SK-N-SH treated with all-trans-retinoic acid at 6 μM for 48 hours (cell line): ENCODE results near the gene FBXO47.
"Not testable (repeated sequence)": the region's sequence is repeated elsewhere in the genome, so short reads cannot be mapped to it uniquely, and the experiment has no call there.

Source experiments
- ATAC-seq: fragments of 200-7000 bp; cut with Tn5 transposase; 3 replicates; pipeline ENCODE4 v1.9.1; 2020; ENCODE audit warnings: mild to moderate bottlenecking, moderate library complexity
- ARNTL ChIP-seq: fragments of 450-650 bp; formaldehyde crosslinking; IDR thresholded peaks from 2 replicates; pipeline ENCODE4 v1.5.0; 2020; ENCODE audit warnings: low read depth, mild to moderate bottlenecking, moderate library complexity, borderline replicate concordance
- BACH2 ChIP-seq: fragments of 250-450 bp; sonication (Bioruptor Pico); IDR thresholded peaks from 2 replicates; pipeline ENCODE4 v1.9.0; 2021; ENCODE audit warnings: mild to moderate bottlenecking, borderline replicate concordance
- CSDC2 ChIP-seq: fragments of 250-450 bp; sonication (Bioruptor Pico); IDR thresholded peaks from 2 replicates; pipeline ENCODE4 v1.5.0; 2020; ENCODE audit warnings: mild to moderate bottlenecking, moderate library complexity
- ESRRG ChIP-seq: fragments of 250-450 bp; sonication (Bioruptor Pico); IDR thresholded peaks from 2 replicates; pipeline ENCODE4 v1.6.1; 2021; ENCODE audit warnings: mild to moderate bottlenecking
- ISL1 ChIP-seq: fragments of 250-450 bp; sonication (Bioruptor Pico); IDR thresholded peaks from 2 replicates; pipeline ENCODE4 v2.1.2; 2022; ENCODE audit warnings: mild to moderate bottlenecking, moderate library complexity
- OSR1 ChIP-seq: fragments of 250-450 bp; sonication (Bioruptor Pico); IDR thresholded peaks from 2 replicates; pipeline ENCODE4 v1.8.0; 2022; ENCODE audit warnings: moderate library complexity, mild to moderate bottlenecking, inconsistent platforms
- PPARA ChIP-seq: fragments of 250-450 bp; sonication (Bioruptor Pico); IDR thresholded peaks from 2 replicates; pipeline ENCODE4 v1.5.0; 2020; ENCODE audit warnings: mild to moderate bottlenecking, borderline replicate concordance
- RARB ChIP-seq: fragments of 250-450 bp; sonication (Bioruptor Pico); IDR thresholded peaks from 2 replicates; pipeline ENCODE4 v1.8.0; 2021; ENCODE audit warnings: mild to moderate bottlenecking, moderate library complexity
- SNAI2 ChIP-seq: fragments of 250-450 bp; sonication (Bioruptor Pico); IDR thresholded peaks from 2 replicates; pipeline ENCODE4 v1.5.0; 2020; ENCODE audit warnings: mild to moderate bottlenecking, moderate library complexity
- TCF4 ChIP-seq: fragments of 250-450 bp; sonication (Bioruptor Pico); IDR thresholded peaks from 2 replicates; pipeline ENCODE4 v1.8.0; 2021; ENCODE audit warnings: mild to moderate bottlenecking, moderate library complexity, borderline replicate concordance
- TOX ChIP-seq: fragments of 250-450 bp; sonication (Bioruptor Pico); IDR thresholded peaks from 2 replicates; pipeline ENCODE4 v1.8.0; 2021; ENCODE audit warnings: mild to moderate bottlenecking, moderate library complexity, borderline replicate concordance
- TSHZ2 ChIP-seq: fragments of 250-450 bp; sonication (Bioruptor Pico); IDR thresholded peaks from 2 replicates; pipeline ENCODE4 v1.5.0; 2020; ENCODE audit warnings: mild to moderate bottlenecking, moderate library complexity
- ZC3H10 ChIP-seq: fragments of 250-450 bp; sonication (Bioruptor Pico); IDR thresholded peaks from 2 replicates; pipeline ENCODE4 v1.5.1; 2021; ENCODE audit warnings: mild to moderate bottlenecking, moderate library complexity
- ZFP3 ChIP-seq: fragments of 250-450 bp; sonication (Bioruptor Pico); IDR thresholded peaks from 2 replicates; pipeline ENCODE4 v1.5.0; 2020; ENCODE audit warnings: mild to moderate bottlenecking, moderate library complexity
- ZFP30 ChIP-seq: fragments of 450-650 bp; formaldehyde crosslinking; IDR thresholded peaks from 2 replicates; pipeline ENCODE4 v1.5.0; 2022; ENCODE audit warnings: mild to moderate bottlenecking, moderate library complexity
- ZNF70 ChIP-seq: fragments of 450-650 bp; formaldehyde crosslinking; IDR thresholded peaks from 2 replicates; pipeline ENCODE4 v1.5.0; 2020; ENCODE audit warnings: mild to moderate bottlenecking, moderate library complexity
- ZNF8 ChIP-seq: fragments of 450-650 bp; formaldehyde crosslinking; IDR thresholded peaks from 2 replicates; pipeline ENCODE4 v1.5.0; 2020; ENCODE audit warnings: mild to moderate bottlenecking, moderate library complexity
- TF ChIP-seq, protein P1 (sequence below): fragments of 250-450 bp; sonication (Bioruptor Pico); IDR thresholded peaks from 2 replicates; pipeline ENCODE4 v1.8.0; 2020; ENCODE audit warnings: mild to moderate bottlenecking, moderate library complexity, borderline replicate concordance
- TF ChIP-seq, protein P2 (sequence below): fragments of 250-450 bp; sonication (Bioruptor Pico); IDR thresholded peaks from 2 replicates; pipeline ENCODE4 v1.8.0; 2021; ENCODE audit warnings: low read depth, mild to moderate bottlenecking, moderate library complexity, borderline replicate concordance
- TF ChIP-seq, protein P3 (sequence below): fragments of 250-450 bp; sonication (Bioruptor Pico); IDR thresholded peaks from 2 replicates; pipeline ENCODE4 v1.5.1; 2021; ENCODE audit warnings: mild to moderate bottlenecking, moderate library complexity

The FBXO47 gene

DNA sequence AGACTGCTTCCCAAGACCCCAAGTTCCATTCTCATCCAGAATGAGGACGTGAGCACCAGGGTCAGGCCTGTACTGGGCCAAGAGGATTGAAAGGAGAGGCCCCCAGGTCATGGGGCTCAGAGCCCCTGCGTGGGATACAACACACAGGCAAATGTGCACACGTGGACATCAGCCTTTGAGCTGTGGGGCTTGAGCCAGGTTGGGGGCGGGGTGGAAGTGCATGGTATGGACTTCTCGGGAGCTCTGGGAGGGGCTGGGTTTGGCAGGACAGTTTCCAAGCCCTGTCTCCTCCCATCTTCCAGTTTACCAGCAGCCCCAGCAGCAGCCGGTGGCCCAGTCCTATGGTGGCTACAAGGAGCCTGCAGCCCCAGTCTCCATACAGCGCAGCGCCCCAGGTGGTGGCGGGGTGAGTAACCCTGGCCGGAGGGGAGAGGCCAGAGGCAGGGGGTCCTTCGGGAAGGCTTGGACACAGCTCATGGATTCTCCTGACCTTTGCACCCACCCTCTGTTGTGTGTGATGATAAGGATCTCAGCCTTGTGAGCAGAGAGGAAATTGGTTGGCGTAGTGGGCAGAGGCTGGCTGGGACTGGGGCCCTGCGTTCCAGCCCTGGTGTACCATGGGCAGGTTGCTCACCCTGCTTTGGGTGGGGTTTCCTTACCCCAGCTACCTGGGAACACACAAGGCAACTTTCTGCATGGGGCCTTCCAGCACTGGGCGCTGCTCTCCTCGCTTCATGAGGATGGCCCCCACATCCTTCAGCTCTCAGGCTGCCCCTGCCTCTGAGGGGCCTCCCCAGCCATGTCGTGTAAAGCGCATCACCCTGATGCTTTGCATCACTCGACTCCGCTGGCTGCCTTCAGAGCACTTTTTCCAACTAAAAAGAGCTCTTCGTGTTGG is 52.2 kb downstream of the FBXO47 start:
- ATAC-seq, result peak; percentile 7; the same call in 1 of the 3 replicates
- TF ChIP-seq ZNF8 (CRISPR knock-in tag) (no peak), ARNTL (no peak), OSR1 (CRISPR knock-in tag) (no peak), ZFP3 (no peak), ZNF70 (CRISPR knock-in tag) (no peak), ZFP30 (no peak), TCF4 (CRISPR knock-in tag) (no peak), SNAI2 (CRISPR knock-in tag) (no peak), ISL1 (no peak), ZC3H10 (no peak), ESRRG (CRISPR knock-in tag) (no peak), CSDC2 (CRISPR knock-in tag) (no peak), BACH2 (CRISPR knock-in tag) (no peak), PPARA (CRISPR knock-in tag) (no peak), TOX (CRISPR knock-in tag) (no peak), RARB (CRISPR knock-in tag) (no peak)
- TF ChIP-seq, protein P1, sequence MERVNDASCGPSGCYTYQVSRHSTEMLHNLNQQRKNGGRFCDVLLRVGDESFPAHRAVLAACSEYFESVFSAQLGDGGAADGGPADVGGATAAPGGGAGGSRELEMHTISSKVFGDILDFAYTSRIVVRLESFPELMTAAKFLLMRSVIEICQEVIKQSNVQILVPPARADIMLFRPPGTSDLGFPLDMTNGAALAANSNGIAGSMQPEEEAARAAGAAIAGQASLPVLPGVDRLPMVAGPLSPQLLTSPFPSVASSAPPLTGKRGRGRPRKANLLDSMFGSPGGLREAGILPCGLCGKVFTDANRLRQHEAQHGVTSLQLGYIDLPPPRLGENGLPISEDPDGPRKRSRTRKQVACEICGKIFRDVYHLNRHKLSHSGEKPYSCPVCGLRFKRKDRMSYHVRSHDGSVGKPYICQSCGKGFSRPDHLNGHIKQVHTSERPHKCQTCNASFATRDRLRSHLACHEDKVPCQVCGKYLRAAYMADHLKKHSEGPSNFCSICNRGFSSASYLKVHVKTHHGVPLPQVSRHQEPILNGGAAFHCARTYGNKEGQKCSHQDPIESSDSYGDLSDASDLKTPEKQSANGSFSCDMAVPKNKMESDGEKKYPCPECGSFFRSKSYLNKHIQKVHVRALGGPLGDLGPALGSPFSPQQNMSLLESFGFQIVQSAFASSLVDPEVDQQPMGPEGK (CRISPR knock-in tag), result no peak
- TF ChIP-seq, protein P2, sequence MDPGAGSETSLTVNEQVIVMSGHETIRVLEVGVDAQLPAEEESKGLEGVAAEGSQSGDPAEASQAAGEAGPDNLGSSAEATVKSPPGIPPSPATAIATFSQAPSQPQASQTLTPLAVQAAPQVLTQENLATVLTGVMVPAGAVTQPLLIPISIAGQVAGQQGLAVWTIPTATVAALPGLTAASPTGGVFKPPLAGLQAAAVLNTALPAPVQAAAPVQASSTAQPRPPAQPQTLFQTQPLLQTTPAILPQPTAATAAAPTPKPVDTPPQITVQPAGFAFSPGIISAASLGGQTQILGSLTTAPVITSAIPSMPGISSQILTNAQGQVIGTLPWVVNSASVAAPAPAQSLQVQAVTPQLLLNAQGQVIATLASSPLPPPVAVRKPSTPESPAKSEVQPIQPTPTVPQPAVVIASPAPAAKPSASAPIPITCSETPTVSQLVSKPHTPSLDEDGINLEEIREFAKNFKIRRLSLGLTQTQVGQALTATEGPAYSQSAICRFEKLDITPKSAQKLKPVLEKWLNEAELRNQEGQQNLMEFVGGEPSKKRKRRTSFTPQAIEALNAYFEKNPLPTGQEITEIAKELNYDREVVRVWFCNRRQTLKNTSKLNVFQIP (CRISPR knock-in tag), result no peak
- TF ChIP-seq, protein P3, sequence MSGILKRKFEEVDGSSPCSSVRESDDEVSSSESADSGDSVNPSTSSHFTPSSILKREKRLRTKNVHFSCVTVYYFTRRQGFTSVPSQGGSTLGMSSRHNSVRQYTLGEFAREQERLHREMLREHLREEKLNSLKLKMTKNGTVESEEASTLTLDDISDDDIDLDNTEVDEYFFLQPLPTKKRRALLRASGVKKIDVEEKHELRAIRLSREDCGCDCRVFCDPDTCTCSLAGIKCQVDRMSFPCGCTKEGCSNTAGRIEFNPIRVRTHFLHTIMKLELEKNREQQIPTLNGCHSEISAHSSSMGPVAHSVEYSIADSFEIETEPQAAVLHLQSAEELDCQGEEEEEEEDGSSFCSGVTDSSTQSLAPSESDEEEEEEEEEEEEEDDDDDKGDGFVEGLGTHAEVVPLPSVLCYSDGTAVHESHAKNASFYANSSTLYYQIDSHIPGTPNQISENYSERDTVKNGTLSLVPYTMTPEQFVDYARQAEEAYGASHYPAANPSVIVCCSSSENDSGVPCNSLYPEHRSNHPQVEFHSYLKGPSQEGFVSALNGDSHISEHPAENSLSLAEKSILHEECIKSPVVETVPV (CRISPR knock-in tag), result no peak
- TF ChIP-seq, all 23 proteins: peak for 0

DNA sequence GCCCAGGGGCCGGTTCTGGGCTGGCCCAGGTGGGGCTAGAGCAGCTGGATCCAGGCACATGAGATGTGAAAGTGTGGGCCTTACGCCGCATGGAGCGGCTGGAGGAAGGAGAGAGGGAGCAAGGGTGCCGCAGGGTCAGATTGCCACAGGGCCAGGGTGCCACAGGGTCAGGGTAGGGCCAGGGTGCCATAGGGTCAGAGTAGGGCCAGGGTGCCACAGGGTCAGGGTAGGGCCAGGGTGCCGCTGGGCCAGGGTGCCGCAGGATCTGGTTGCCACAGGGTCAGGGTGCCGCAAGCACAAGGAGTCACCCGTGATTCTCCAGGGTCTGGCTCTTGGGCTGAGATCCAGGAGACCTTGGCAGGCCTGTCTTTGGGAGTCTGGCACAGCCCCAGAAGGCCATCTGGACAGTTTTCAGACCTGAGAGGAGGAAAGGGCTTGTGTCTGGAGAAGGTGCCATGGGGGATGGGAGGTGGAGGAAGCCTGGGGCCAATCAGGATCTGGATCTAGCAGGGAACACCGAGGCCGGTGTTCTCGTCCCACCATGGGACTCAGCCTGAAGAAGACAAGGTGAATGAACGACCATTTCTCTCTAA is 54.9 kb downstream of the FBXO47 start:
- peak; percentile 62 for ATAC-seq
- TF ChIP-seq TSHZ2 (CRISPR knock-in tag) (peak; percentile 57; the same call in 1 of the 2 replicates), ZNF70 (CRISPR knock-in tag) (no peak), ISL1 (peak; percentile 24; the same call in 1 of the 2 replicates), ZFP3 (no peak), TCF4 (CRISPR knock-in tag) (peak; percentile 85), TOX (CRISPR knock-in tag) (no peak), BACH2 (CRISPR knock-in tag) (no peak)

GRCh38 chr17:38911731-38912081 is 55.5 kb downstream of the FBXO47 start:
- not testable (repeated sequence) for ATAC-seq
